ENCODE data around the gene TESK1. TPM values are rescaled to one million over a fixed set of nuclear protein-coding genes. Genes with fewer than 3 reads are reported as not detected.

Gene TESK1
- polyA plus RNA-seq, 1 donor: 53.3 TPM

- no CpG with 5 or more reads among the region's 20 CpGs for WGBS (ENCODE audit: insufficient coverage, low lambda C conversion rate)
- Histone ChIP-seq H3K27ac (ENCODE audit: low read length) (no peak overlapping the region), H3K27me3 (ENCODE audit: control insufficient read depth, insufficient read depth, low read length) (no peaks in the 10 kb centered on the region), H3K9me3 (ENCODE audit: control insufficient read depth, low read depth, low read length) (no peaks in the 10 kb centered on the region), H3K4me3 (ENCODE audit: low read length) (no peak overlapping the region), H3K4me1 (ENCODE audit: control insufficient read depth, insufficient read depth, low read length) (peaks cover 4% of the 10 kb centered on the region), H3K36me3 (ENCODE audit: control insufficient read depth, insufficient read depth, low read length) (peaks cover 26% of the 10 kb centered on the region)
- no peak for DNase-seq
Measured at GRCh38 chr9:35562895-35563780, 41.9 kb upstream of the TESK1 start.

GRCh38 chr9:35563791-35564197 is 41.3 kb upstream of the TESK1 start:
- no peaks in the 10 kb centered on the region for H3K27me3 ChIP-seq (ENCODE audit: control insufficient read depth, insufficient read depth, low read length)
- H3K36me3 ChIP-seq (ENCODE audit: control insufficient read depth, insufficient read depth, low read length): peaks cover 20% of the 10 kb centered on the region
- H3K4me3 ChIP-seq (ENCODE audit: low read length): no peak overlapping the region
- H3K9me3 ChIP-seq (ENCODE audit: control insufficient read depth, low read depth, low read length): no peaks in the 10 kb centered on the region
- H3K4me1 ChIP-seq (ENCODE audit: control insufficient read depth, insufficient read depth, low read length): peaks cover 4% of the 10 kb centered on the region
- no peak overlapping the region for H3K27ac ChIP-seq (ENCODE audit: low read length)
- WGBS (ENCODE audit: insufficient coverage, low lambda C conversion rate): no CpG with 5 or more reads among the region's 14 CpGs
- DNase-seq: peak; percentile 37 to 62

- no peak overlapping the region for H3K4me3 ChIP-seq (ENCODE audit: low read length)
- no peaks in the 10 kb centered on the region for H3K9me3 ChIP-seq (ENCODE audit: control insufficient read depth, low read depth, low read length)
- DNase-seq: no peak
- no peak overlapping the region for H3K27ac ChIP-seq (ENCODE audit: low read length)
- H3K4me1 ChIP-seq (ENCODE audit: control insufficient read depth, insufficient read depth, low read length): peaks cover 4% of the 10 kb centered on the region
- no CpG with 5 or more reads among the region's 7 CpGs for WGBS (ENCODE audit: insufficient coverage, low lambda C conversion rate)
- H3K36me3 ChIP-seq (ENCODE audit: control insufficient read depth, insufficient read depth, low read length): peaks cover 15% of the 10 kb centered on the region
- no peaks in the 10 kb centered on the region for H3K27me3 ChIP-seq (ENCODE audit: control insufficient read depth, insufficient read depth, low read length)
Measured at GRCh38 chr9:35564658-35565061, 40.4 kb upstream of the TESK1 start.

- no peaks in the 10 kb centered on the region for H3K27me3 ChIP-seq (ENCODE audit: control insufficient read depth, insufficient read depth, low read length)
- no peak overlapping the region for H3K4me3 ChIP-seq (ENCODE audit: low read length)
- no peaks in the 10 kb centered on the region for H3K9me3 ChIP-seq (ENCODE audit: control insufficient read depth, low read depth, low read length)
- no peak overlapping the region for H3K27ac ChIP-seq (ENCODE audit: low read length)
- H3K36me3 ChIP-seq (ENCODE audit: control insufficient read depth, insufficient read depth, low read length): peaks cover 2% of the 10 kb centered on the region
- peaks cover 4% of the 10 kb centered on the region for H3K4me1 ChIP-seq (ENCODE audit: control insufficient read depth, insufficient read depth, low read length)
- no peak for DNase-seq
- WGBS (ENCODE audit: insufficient coverage, low lambda C conversion rate): no CpG with 5 or more reads among the region's 2 CpGs
Measured at GRCh38 chr9:35566417-35566816, 38.6 kb upstream of the TESK1 start.

- Histone ChIP-seq H3K27me3 (ENCODE audit: control insufficient read depth, insufficient read depth, low read length) (no peaks in the 10 kb centered on the region), H3K4me1 (ENCODE audit: control insufficient read depth, insufficient read depth, low read length) (peaks cover 4% of the 10 kb centered on the region), H3K36me3 (ENCODE audit: control insufficient read depth, insufficient read depth, low read length) (no peaks in the 10 kb centered on the region), H3K4me3 (ENCODE audit: low read length) (no peak overlapping the region), H3K9me3 (ENCODE audit: control insufficient read depth, low read depth, low read length) (no peaks in the 10 kb centered on the region), H3K27ac (ENCODE audit: low read length) (no peak overlapping the region)
- no CpG with 5 or more reads among the region's 4 CpGs for WGBS (ENCODE audit: insufficient coverage, low lambda C conversion rate)
- DNase-seq: no peak
Measured at GRCh38 chr9:35568196-35568595, 36.9 kb upstream of the TESK1 start.

GRCh38 chr9:35569206-35569605 is 35.9 kb upstream of the TESK1 start:
- H3K36me3 ChIP-seq (ENCODE audit: control insufficient read depth, insufficient read depth, low read length): no peaks in the 10 kb centered on the region
- DNase-seq: no peak
- H3K27me3 ChIP-seq (ENCODE audit: control insufficient read depth, insufficient read depth, low read length): no peaks in the 10 kb centered on the region
- no peak overlapping the region for H3K4me3 ChIP-seq (ENCODE audit: low read length)
- 82% methylated on average over 3 of the region's 5 CpGs for WGBS (ENCODE audit: insufficient coverage, low lambda C conversion rate)
- no peak overlapping the region for H3K27ac ChIP-seq (ENCODE audit: low read length)
- H3K4me1 ChIP-seq (ENCODE audit: control insufficient read depth, insufficient read depth, low read length): peaks cover under 1% of the 10 kb centered on the region
- H3K9me3 ChIP-seq (ENCODE audit: control insufficient read depth, low read depth, low read length): no peaks in the 10 kb centered on the region

GRCh38 chr9:35570709-35571504 is 34.2 kb upstream of the TESK1 start:
- no peaks in the 10 kb centered on the region for H3K36me3 ChIP-seq (ENCODE audit: control insufficient read depth, insufficient read depth, low read length)
- no peaks in the 10 kb centered on the region for H3K27me3 ChIP-seq (ENCODE audit: control insufficient read depth, insufficient read depth, low read length)
- WGBS (ENCODE audit: insufficient coverage, low lambda C conversion rate): 100% methylated on average over 1 of the region's 6 CpGs
- H3K4me3 ChIP-seq (ENCODE audit: low read length): no peak overlapping the region
- no peaks in the 10 kb centered on the region for H3K4me1 ChIP-seq (ENCODE audit: control insufficient read depth, insufficient read depth, low read length)
- H3K9me3 ChIP-seq (ENCODE audit: control insufficient read depth, low read depth, low read length): no peaks in the 10 kb centered on the region
- no peak overlapping the region for H3K27ac ChIP-seq (ENCODE audit: low read length)
- DNase-seq: no peak

GRCh38 chr9:35574578-35575122 is 30.4 kb upstream of the TESK1 start:
- no peaks in the 10 kb centered on the region for H3K4me1 ChIP-seq (ENCODE audit: control insufficient read depth, insufficient read depth, low read length)
- WGBS (ENCODE audit: insufficient coverage, low lambda C conversion rate): no CpG with 5 or more reads among the region's 2 CpGs
- no peak overlapping the region for H3K4me3 ChIP-seq (ENCODE audit: low read length)
- H3K27ac ChIP-seq (ENCODE audit: low read length): no peak overlapping the region
- no peaks in the 10 kb centered on the region for H3K27me3 ChIP-seq (ENCODE audit: control insufficient read depth, insufficient read depth, low read length)
- no peaks in the 10 kb centered on the region for H3K9me3 ChIP-seq (ENCODE audit: control insufficient read depth, low read depth, low read length)
- DNase-seq: no peak
- no peaks in the 10 kb centered on the region for H3K36me3 ChIP-seq (ENCODE audit: control insufficient read depth, insufficient read depth, low read length)

GRCh38 chr9:35575478-35575877 is 29.6 kb upstream of the TESK1 start:
- no peaks in the 10 kb centered on the region for H3K27me3 ChIP-seq (ENCODE audit: control insufficient read depth, insufficient read depth, low read length)
- no peak for DNase-seq
- peaks cover 5% of the 10 kb centered on the region for H3K9me3 ChIP-seq (ENCODE audit: control insufficient read depth, low read depth, low read length)
- H3K4me3 ChIP-seq (ENCODE audit: low read length): no peak overlapping the region
- H3K27ac ChIP-seq (ENCODE audit: low read length): no peak overlapping the region
- no peaks in the 10 kb centered on the region for H3K36me3 ChIP-seq (ENCODE audit: control insufficient read depth, insufficient read depth, low read length)
- no CpG with 5 or more reads among the region's 5 CpGs for WGBS (ENCODE audit: insufficient coverage, low lambda C conversion rate)
- H3K4me1 ChIP-seq (ENCODE audit: control insufficient read depth, insufficient read depth, low read length): no peaks in the 10 kb centered on the region

GRCh38 chr9:35577486-35577885 is 27.6 kb upstream of the TESK1 start:
- no peaks in the 10 kb centered on the region for H3K4me1 ChIP-seq (ENCODE audit: control insufficient read depth, insufficient read depth, low read length)
- H3K9me3 ChIP-seq (ENCODE audit: control insufficient read depth, low read depth, low read length): peaks cover 9% of the 10 kb centered on the region
- no peak for DNase-seq
- WGBS (ENCODE audit: insufficient coverage, low lambda C conversion rate): 60% methylated on average over 1 of the region's 5 CpGs
- H3K27ac ChIP-seq (ENCODE audit: low read length): no peak overlapping the region
- no peaks in the 10 kb centered on the region for H3K36me3 ChIP-seq (ENCODE audit: control insufficient read depth, insufficient read depth, low read length)
- no peak overlapping the region for H3K4me3 ChIP-seq (ENCODE audit: low read length)
- no peaks in the 10 kb centered on the region for H3K27me3 ChIP-seq (ENCODE audit: control insufficient read depth, insufficient read depth, low read length)

Data from large intestine (tissue), 3 donors.